Esophagus muscularis mucosa (tissue), 4 donors: ENCODE results near the gene RERE.

Experiments used
- EP300 ChIP-seq: sonication (generic); formaldehyde crosslinking; IDR thresholded peaks from one replicate; pipeline ENCODE4 v1.6.1; 2017; ENCODE audit warnings: antibody characterized with exemption
- POLR2A ChIP-seq: fragments of 450-650 bp; IDR thresholded peaks from one replicate; pipeline ENCODE4 v1.6.1; 2017; ENCODE audit warnings: antibody characterized with exemption, moderate library complexity, mild to moderate bottlenecking, low read depth
- POLR2AphosphoS5 ChIP-seq, 2 donors: sonication (generic); formaldehyde crosslinking; IDR thresholded peaks; one replicate each; pipeline ENCODE4 v1.6.1; 2017; ENCODE audit warnings: antibody characterized with exemption in 2 of 2
- TF ChIP-seq, protein P1 (sequence below), 3 experiments: fragments of 200-600 bp in 2 of 3; fragments of 450-650 bp in 1 of 3; sonication (generic) in 2 of 3; IDR thresholded peaks; one replicate each; pipeline ENCODE4 v1.5.1; 2017 to 2019; ENCODE audit warnings: antibody characterized with exemption in 3 of 3, mild to moderate bottlenecking in 2 of 3, moderate library complexity in 1 of 3

DNA sequence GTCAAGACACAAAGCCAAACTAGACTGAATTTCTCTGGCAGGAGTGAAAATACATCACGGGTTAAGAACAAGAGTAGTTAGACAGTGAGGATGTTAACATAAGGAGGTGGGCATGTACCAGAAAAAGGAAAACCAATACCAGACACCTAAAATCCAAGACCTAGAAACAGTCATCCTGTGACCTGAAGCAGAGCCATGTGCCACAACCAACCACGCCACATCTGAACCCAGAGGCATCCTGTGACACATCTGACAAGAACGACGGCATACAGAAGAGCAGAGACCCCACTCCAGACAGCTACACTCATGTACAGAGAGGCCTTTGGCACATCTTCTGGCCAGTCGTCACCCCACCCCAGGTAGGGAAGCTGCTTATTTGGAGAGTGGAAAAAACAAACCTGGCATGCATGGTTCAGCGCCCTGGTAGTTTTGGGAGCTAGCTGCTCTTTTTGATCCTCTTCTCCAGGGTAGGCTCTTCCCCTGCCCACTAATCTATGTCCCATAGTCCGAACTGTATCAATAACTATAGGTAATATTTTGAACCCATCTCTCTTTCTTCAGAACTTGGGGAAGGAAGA, 427.4 kb downstream of the RERE start:
- TF ChIP-seq, protein P1, sequence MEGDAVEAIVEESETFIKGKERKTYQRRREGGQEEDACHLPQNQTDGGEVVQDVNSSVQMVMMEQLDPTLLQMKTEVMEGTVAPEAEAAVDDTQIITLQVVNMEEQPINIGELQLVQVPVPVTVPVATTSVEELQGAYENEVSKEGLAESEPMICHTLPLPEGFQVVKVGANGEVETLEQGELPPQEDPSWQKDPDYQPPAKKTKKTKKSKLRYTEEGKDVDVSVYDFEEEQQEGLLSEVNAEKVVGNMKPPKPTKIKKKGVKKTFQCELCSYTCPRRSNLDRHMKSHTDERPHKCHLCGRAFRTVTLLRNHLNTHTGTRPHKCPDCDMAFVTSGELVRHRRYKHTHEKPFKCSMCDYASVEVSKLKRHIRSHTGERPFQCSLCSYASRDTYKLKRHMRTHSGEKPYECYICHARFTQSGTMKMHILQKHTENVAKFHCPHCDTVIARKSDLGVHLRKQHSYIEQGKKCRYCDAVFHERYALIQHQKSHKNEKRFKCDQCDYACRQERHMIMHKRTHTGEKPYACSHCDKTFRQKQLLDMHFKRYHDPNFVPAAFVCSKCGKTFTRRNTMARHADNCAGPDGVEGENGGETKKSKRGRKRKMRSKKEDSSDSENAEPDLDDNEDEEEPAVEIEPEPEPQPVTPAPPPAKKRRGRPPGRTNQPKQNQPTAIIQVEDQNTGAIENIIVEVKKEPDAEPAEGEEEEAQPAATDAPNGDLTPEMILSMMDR (IDR thresholded peaks at IDR 0.05): no peak
- TF ChIP-seq POLR2A (no peak), EP300 (no peak), POLR2AphosphoS5 (IDR thresholded peaks at IDR 0.05) (no peak)
